BJ (cell line): Measurements from ENCODE around the gene MPRIP. TPM values are rescaled to one million over a fixed set of nuclear protein-coding genes. Genes with fewer than 3 reads are reported as not detected.

ENCODE experiments used
- CTCF ChIA-PET: fragments of 350-600 bp; formaldehyde crosslinking; extraction: SDS; loops from one replicate; lab custom pipeline; 2021; ENCODE audit warnings: antibody characterized with exemption, inconsistent platforms; lab: Yijun Ruan, JAX
- POLR2A ChIA-PET: fragments of 300-600 bp; sonication (Branson Sonifier 250); formaldehyde crosslinking; extraction: SDS; loops from one replicate; lab custom pipeline; 2021; ENCODE audit warnings: antibody characterized with exemption; lab: Charles Lee
- DNase-seq: peaks from one replicate; pipeline ENCODE4 v3.0.0-alpha.2; 2011; ENCODE audit warnings: low read depth
- H3K27me3 ChIP-seq: 2 replicates; pipeline ENCODE4 v1.6.0; 2011; ENCODE audit warnings: low read length; ENCODE audit not compliant: control insufficient read depth, insufficient read depth
- H3K36me3 ChIP-seq: 2 replicates; pipeline ENCODE4 v1.5.1; 2011; ENCODE audit warnings: low read length; ENCODE audit not compliant: control insufficient read depth, insufficient read depth
- H3K4me3 ChIP-seq: 2 replicates; pipeline ENCODE4 v1.5.1; 2011; ENCODE audit warnings: low read depth, mild to moderate bottlenecking, control low read depth, low read length
- CTCF ChIP-seq: IDR thresholded peaks from 2 replicates; pipeline ENCODE4 v1.5.1; 2011; ENCODE audit warnings: low read depth, mild to moderate bottlenecking, control low read depth, inconsistent platforms, low read length, moderate library complexity; ENCODE audit not compliant: insufficient read depth
- polyA plus RNA-seq: library from polyadenylated mRNA; depleted of rRNA; stranded (reverse); fragments of >200 nt; gene quantifications from 2 replicates; pipeline ENCODE4 v1.2.3, GENCODE V29; 2011

MPRIP gene
- polyA plus RNA-seq, 1 experiment: 149 TPM

- Histone ChIP-seq H3K4me3 (no peak overlapping the region), H3K27me3 (no peaks in the 10 kb centered on the region), H3K36me3 (no peaks in the 10 kb centered on the region)
- POLR2A ChIA-PET: no interaction called here
- DNase-seq: no peak
- no peak for TF ChIP-seq CTCF
- CTCF ChIA-PET: interaction anchor here (0.7 to 1.2 kb wide), 2 partner anchors 30 to 206 kb away, joined by 3 read pairs; partner anchors contain the start of gene FLCN
These were observed 164.7 kb downstream of the MPRIP start for GRCh38 chr17:17206913-17207335.

- CTCF ChIA-PET: interaction anchor here (1.2 to 1.4 kb wide), 2 partner anchors 29 to 207 kb away, joined by 3 read pairs; partner anchors contain the start of gene FLCN
These were observed 165.7 kb downstream of the MPRIP start for GRCh38 chr17:17207998-17208397.

GRCh38 chr17:17213775-17214174 lies 171.5 kb downstream of the MPRIP start:
- Histone ChIP-seq H3K36me3 (peaks cover 31% of the 10 kb centered on the region), H3K4me3 (no peak overlapping the region), H3K27me3 (no peaks in the 10 kb centered on the region)
- ChIA-PET POLR2A (interaction anchor here (0.7 kb wide), 1 partner anchor 182 kb away, joined by 6 read pairs; no protein-coding TSS in a partner anchor), CTCF (interaction anchor here (0.9 kb wide), 1 partner anchor 10 kb away, joined by 3 read pairs; no protein-coding TSS in a partner anchor)
- no peak for DNase-seq
- TF ChIP-seq CTCF: no peak

More at GRCh38 chr17:17207998-17208397, 165.7 kb downstream of the MPRIP start:
- peaks cover 3% of the 10 kb centered on the region; the same call in 1 of the 2 replicates for H3K36me3 ChIP-seq
- H3K4me3 ChIP-seq: no peak overlapping the region
- POLR2A ChIA-PET: no interaction called here
- H3K27me3 ChIP-seq: no peaks in the 10 kb centered on the region
- DNase-seq: no peak
- no peak for TF ChIP-seq CTCF

GRCh38 chr17:17214646-17215436 lies 172.6 kb downstream of the MPRIP start:
- no peak overlapping the region for H3K4me3 ChIP-seq
- no peak for DNase-seq
- H3K27me3 ChIP-seq: no peaks in the 10 kb centered on the region
- TF ChIP-seq CTCF: no peak
- ChIA-PET POLR2A (no interaction called here), CTCF (interaction anchor here (0.9 kb wide), 1 partner anchor 21 kb away, joined by 3 read pairs; no protein-coding TSS in a partner anchor)
- H3K36me3 ChIP-seq: peaks cover 34% of the 10 kb centered on the region

GRCh38 chr17:17215575-17215974 lies 173.3 kb downstream of the MPRIP start:
- no peak for DNase-seq
- Histone ChIP-seq H3K4me3 (no peak overlapping the region), H3K27me3 (no peaks in the 10 kb centered on the region), H3K36me3 (peaks cover 37% of the 10 kb centered on the region)
- CTCF ChIA-PET: no interaction called here
- POLR2A ChIA-PET: no interaction called here
- no peak for TF ChIP-seq CTCF
